Measurements from ENCODE around the gene RASA2.
A peak's percentile ranks its signal among the peaks of the same experiment; 100 is the strongest.

Gene RASA2, protein sequence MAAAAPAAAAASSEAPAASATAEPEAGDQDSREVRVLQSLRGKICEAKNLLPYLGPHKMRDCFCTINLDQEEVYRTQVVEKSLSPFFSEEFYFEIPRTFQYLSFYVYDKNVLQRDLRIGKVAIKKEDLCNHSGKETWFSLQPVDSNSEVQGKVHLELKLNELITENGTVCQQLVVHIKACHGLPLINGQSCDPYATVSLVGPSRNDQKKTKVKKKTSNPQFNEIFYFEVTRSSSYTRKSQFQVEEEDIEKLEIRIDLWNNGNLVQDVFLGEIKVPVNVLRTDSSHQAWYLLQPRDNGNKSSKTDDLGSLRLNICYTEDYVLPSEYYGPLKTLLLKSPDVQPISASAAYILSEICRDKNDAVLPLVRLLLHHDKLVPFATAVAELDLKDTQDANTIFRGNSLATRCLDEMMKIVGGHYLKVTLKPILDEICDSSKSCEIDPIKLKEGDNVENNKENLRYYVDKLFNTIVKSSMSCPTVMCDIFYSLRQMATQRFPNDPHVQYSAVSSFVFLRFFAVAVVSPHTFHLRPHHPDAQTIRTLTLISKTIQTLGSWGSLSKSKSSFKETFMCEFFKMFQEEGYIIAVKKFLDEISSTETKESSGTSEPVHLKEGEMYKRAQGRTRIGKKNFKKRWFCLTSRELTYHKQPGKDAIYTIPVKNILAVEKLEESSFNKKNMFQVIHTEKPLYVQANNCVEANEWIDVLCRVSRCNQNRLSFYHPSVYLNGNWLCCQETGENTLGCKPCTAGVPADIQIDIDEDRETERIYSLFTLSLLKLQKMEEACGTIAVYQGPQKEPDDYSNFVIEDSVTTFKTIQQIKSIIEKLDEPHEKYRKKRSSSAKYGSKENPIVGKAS

DNA sequence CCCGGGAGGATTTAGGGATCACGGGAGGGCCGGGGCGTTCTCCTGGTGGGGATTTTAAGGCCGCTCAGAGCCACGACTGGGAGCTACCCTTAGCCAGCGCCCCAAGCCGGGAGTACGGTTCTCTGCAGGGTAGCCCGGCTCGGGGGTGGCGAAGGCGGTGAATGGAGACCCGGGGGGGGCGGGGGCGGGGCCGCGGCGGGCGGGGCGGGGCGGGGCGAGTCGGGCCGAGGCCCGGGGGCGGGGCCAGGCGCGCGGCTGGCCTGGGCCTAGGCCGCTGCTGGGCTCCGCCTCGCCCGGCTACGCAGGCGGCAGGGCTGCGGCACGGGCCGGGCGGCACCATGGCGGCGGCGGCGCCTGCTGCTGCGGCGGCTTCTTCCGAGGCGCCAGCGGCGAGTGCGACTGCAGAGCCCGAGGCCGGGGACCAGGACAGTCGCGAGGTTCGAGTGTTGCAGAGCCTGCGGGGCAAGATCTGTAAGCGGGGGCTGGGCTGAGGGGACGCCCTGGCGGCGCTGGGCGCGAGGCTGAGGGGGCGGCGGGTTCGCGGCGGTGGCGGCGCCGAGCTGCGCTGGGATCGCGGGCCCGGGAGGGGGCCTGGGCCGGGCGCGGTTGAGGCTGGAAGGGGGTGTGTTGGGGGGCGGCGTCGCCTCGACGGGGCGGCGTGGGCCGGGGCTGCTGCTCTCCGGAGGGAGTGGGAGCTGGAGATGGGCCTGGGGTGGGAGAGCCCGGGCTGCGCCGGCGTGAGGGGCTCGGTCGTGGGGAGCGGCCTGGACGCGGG, at the start of gene RASA2:
RASA2 (plus strand) TSS at position 282 of the 775 bp plus-strand sequence; CDS start at position 339, 57 bp downstream.
- in situ Hi-C loops (cut with HindIII; ENCODE audit: low sequenced_read_pairs), result no loop called here
- TF ChIP-seq, protein P1, sequence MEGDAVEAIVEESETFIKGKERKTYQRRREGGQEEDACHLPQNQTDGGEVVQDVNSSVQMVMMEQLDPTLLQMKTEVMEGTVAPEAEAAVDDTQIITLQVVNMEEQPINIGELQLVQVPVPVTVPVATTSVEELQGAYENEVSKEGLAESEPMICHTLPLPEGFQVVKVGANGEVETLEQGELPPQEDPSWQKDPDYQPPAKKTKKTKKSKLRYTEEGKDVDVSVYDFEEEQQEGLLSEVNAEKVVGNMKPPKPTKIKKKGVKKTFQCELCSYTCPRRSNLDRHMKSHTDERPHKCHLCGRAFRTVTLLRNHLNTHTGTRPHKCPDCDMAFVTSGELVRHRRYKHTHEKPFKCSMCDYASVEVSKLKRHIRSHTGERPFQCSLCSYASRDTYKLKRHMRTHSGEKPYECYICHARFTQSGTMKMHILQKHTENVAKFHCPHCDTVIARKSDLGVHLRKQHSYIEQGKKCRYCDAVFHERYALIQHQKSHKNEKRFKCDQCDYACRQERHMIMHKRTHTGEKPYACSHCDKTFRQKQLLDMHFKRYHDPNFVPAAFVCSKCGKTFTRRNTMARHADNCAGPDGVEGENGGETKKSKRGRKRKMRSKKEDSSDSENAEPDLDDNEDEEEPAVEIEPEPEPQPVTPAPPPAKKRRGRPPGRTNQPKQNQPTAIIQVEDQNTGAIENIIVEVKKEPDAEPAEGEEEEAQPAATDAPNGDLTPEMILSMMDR (IDR thresholded peaks at IDR 0.05; ENCODE audit: low read depth, low read length, missing control alignments), result no peak
- H3K4me3 ChIP-seq (ENCODE audit: low read depth, low read length), result peak within 1 kb of the TSS; percentile 72
- DNase-seq (ENCODE audit: low read depth), result no peak

DNA sequence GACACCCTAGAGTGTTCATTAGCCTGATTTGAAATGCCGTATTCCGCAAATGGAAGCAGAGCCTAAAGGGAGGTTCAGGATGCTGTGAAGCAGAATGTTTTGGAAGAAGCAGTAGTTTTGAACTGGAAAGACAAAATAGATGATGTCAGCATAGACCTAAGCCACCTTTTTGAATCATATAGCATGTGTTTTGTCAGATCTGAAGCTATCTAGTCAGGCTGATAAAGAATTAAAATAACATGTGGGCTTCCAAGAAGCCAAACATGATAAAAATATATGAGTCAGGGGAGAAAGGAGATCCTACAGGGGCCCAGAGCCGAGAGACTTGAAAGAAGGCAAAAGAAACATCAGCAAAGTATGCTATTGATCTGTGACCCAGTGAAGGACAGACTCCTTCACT, 47.2 kb upstream of the RASA2 start:
- DNase-seq (ENCODE audit: low read depth), result no peak
- TF ChIP-seq, protein P1 (IDR thresholded peaks at IDR 0.05; ENCODE audit: low read depth, low read length, missing control alignments), result no peak
- H3K4me3 ChIP-seq (ENCODE audit: low read depth, low read length), result no peak overlapping the region
- in situ Hi-C loops (cut with HindIII; ENCODE audit: low sequenced_read_pairs), result no loop called here

DNA sequence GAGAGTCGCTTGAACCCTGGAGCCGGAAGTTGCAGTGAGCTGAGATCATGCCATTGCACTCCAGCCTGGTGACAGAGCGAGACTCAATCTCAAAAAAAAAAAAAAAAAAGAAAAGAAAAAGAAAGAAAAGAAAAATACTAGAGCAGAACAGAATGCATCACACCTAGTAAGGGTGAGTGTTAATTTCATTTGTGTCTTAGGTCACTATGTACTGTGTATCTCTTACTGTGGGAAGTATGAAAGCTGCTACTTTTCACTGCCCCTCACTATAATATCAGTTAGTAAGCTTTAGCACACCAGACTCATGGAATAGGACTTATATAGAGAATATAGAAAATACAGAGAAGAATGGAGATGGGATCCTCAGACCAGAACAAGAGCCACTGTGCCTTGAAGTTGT, 45.9 kb upstream of the RASA2 start:
- TF ChIP-seq, protein P1 (IDR thresholded peaks at IDR 0.05; ENCODE audit: low read depth, low read length, missing control alignments), result no peak
- in situ Hi-C loops (cut with HindIII; ENCODE audit: low sequenced_read_pairs), result no loop called here
- DNase-seq (ENCODE audit: low read depth), result no peak
- no peak overlapping the region for H3K4me3 ChIP-seq (ENCODE audit: low read depth, low read length)

DNA sequence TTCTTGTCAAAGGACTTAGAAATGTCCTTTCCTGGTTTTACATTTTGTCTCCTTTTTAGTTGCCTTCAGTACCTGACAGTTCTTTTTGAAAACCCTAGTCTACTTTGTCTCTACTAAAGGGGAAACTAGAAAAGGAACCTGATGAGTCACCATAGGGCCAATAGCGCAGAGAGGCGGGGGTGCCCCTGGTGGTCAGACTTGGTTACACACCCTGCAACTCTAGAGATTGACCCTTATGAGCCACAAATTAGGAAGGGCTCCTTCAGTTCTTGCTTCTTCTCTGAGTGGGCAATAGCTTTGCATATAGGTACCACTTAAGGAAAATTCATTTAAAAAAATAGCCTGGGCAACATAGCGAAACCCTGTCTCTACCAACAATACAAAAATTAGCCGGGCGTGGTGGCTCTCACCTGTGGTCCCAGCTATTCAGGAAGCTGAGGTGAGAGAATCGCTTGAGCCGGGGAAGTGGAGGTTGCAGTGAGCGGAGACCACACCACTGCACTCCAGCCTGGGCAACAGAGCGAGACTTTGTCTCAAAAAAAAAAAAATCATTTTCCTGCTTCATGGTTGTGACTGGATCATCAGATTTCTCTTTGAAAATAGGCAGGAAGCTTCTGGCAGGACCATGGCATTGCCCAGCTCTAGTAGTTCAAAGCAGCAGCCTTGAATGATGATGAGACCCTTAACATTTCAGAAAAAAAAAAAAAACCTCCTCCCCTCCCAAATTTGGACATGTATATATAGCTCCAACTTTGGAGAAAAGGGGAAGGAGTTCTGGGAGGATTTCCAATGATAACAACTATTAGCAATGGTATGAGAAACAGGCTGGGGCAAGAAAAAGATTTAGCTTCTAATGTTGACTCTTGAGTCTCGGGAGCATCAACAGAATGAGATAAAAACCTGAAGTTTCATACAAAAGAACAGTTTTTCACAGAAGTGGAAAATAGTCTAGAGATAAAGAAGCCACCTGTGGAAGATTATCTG, 45.2 kb upstream of the RASA2 start:
- TF ChIP-seq, protein P1 (IDR thresholded peaks at IDR 0.05; ENCODE audit: low read depth, low read length, missing control alignments), result peak; percentile 88
- no peak for DNase-seq (ENCODE audit: low read depth)
- H3K4me3 ChIP-seq (ENCODE audit: low read depth, low read length), result no peak overlapping the region
- in situ Hi-C loops (cut with HindIII; ENCODE audit: low sequenced_read_pairs), result no loop called here

DNA sequence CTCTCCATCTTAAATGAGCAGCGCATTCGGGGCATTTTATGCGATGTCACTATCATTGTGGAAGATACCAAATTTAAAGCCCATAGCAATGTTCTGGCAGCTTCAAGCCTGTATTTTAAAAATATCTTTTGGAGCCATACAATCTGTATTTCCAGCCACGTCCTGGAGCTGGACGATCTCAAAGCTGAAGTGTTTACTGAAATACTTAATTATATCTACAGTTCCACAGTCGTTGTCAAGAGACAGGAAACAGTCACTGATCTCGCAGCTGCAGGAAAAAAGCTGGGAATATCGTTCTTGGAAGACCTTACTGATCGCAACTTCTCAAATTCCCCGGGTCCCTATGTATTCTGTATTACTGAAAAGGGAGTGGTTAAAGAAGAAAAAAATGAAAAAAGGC, 44.4 kb upstream of the RASA2 start:
- DNase-seq (ENCODE audit: low read depth), result no peak
- TF ChIP-seq, protein P1 (IDR thresholded peaks at IDR 0.05; ENCODE audit: low read depth, low read length, missing control alignments), result no peak
- no peak overlapping the region for H3K4me3 ChIP-seq (ENCODE audit: low read depth, low read length)
- in situ Hi-C loops (cut with HindIII; ENCODE audit: low sequenced_read_pairs), result no loop called here

Data from astrocyte of the cerebellum (primary cell).